ENCODE data around the gene AARS2. TPM values are rescaled to one million over a fixed set of nuclear protein-coding genes. Genes with fewer than 3 reads are reported as not detected.

AARS2 gene
- total and polyA plus RNA-seq, 9 of the 15 experiments (the other 6 are each of a cell fraction or from before 2014, with no cell fraction given): 0.97 to 34.0 (median 18.3) TPM

GRCh38 chr6:44300292-44300823, 12.8 kb downstream of the AARS2 start:
- peaks cover 53% of the 10 kb centered on the region for H3K36me3 ChIP-seq (ENCODE audit: control insufficient read depth, insufficient read depth, low read length)
- H3K27me3 ChIP-seq (ENCODE audit: control insufficient read depth in 2 of 2, insufficient read depth in 2 of 2, low read length in 2 of 2): peaks cover 20 to 25% of the 10 kb centered on the region in 2 experiments; a peak in 4 of 5 replicates
- ChIA-PET CTCF (ENCODE audit: low intra/inter-chr PET ratio) (no interaction called here), POLR2A (interaction anchor here (0.6 to 2.3 kb wide), 8 partner anchors 9 to 146 kb away, joined by 3 to 7 read pairs (median 3); partner anchors contain the start of gene AARS2)
- no peak overlapping the region for H3K27ac ChIP-seq (ENCODE audit: extremely low read depth, low read depth, low read length)
- no peaks in the 10 kb centered on the region for H3K9me3 ChIP-seq (replicated peaks; ENCODE audit: control insufficient read depth, insufficient read depth, low read depth, low read length)
- no peak overlapping the region for H3K9ac ChIP-seq (ENCODE audit: insufficient read depth in 1 of 2, low read depth in 2 of 2, low read length in 2 of 2)
- ATAC-seq: no peak
- no peaks in the 10 kb centered on the region for H3K9me1 ChIP-seq (ENCODE audit: control insufficient read depth, insufficient read depth, low read length)
- DNase-seq (ENCODE audit: extremely low read depth in 1 of 4, low spot score in 3 of 4): no peak
- peaks cover 7% of the 10 kb centered on the region; the same call in 1 of the 2 replicates for H4K20me1 ChIP-seq (replicated peaks; ENCODE audit: control insufficient read depth, insufficient read depth, low read length)
- intact Hi-C loops (cut with micrococcal nuclease): no loop called here
- H3K4me3 ChIP-seq: no peak overlapping the region
- H3K4me1 ChIP-seq (replicated peaks in 1 of 2; ENCODE audit: control insufficient read depth in 2 of 2, insufficient read depth in 2 of 2, low read length in 2 of 2): peaks cover 2 to 27% of the 10 kb centered on the region in 2 experiments; a peak in 4 of 5 replicates
- H2AFZ ChIP-seq (ENCODE audit: low read depth, low read length): no peak overlapping the region
- WGBS (ENCODE audit: insufficient coverage, low coverage, missing lambda C conversion rate): 77% methylated on average over 7 of the region's 7 CpGs
- no peak overlapping the region for H3K4me2 ChIP-seq (ENCODE audit: insufficient read depth, low read length)
- H3K79me2 ChIP-seq (ENCODE audit: control insufficient read depth, insufficient read depth, low read length): no peaks in the 10 kb centered on the region
- TF ChIP-seq RBM39 (optimal IDR thresholded peaks at IDR 0.05; ENCODE audit: low read depth, low read length): no peak
- TF ChIP-seq FOXK1 (CRISPR knock-in tag; IDR thresholded peaks at IDR 0.05; ENCODE audit: borderline replicate concordance): no peak
- peak; percentile 10; the same call in 1 of the 2 replicates for TF ChIP-seq POLR2A (conservative IDR thresholded peaks at IDR 0.05)
- TF ChIP-seq ZFP1 (CRISPR knock-in tag; IDR thresholded peaks at IDR 0.05): no peak
- TF ChIP-seq PHB2 (IDR thresholded peaks at IDR 0.05; ENCODE audit: low read depth): no peak
- no peak for TF ChIP-seq MECOM (CRISPR knock-in tag; IDR thresholded peaks at IDR 0.05)
- no peak for FAIRE-seq
- in situ Hi-C loops (cut with MboI): no loop called here
- no TSS peak for BruUV-seq (replicated peaks)

GRCh38 chr6:44298864-44299263, 14.3 kb downstream of the AARS2 start:
- FAIRE-seq: no peak
- H3K79me2 ChIP-seq (ENCODE audit: control insufficient read depth, insufficient read depth, low read length): no peaks in the 10 kb centered on the region
- H3K9me1 ChIP-seq (ENCODE audit: control insufficient read depth, insufficient read depth, low read length): no peaks in the 10 kb centered on the region
- ChIA-PET POLR2A (interaction anchor here (0.5 to 8.7 kb wide), 6 partner anchors 10 to 241 kb away, joined by 3 to 116 read pairs (median 4); partner anchors contain the start of gene AARS2), CTCF (ENCODE audit: low intra/inter-chr PET ratio) (interaction anchor here (0.6 to 0.7 kb wide), 2 partner anchors 31 to 1205 kb away, joined by 3 to 5 read pairs; no protein-coding TSS in a partner anchor)
- WGBS (ENCODE audit: insufficient coverage, low coverage, missing lambda C conversion rate): 60% methylated on average over 3 of the region's 3 CpGs
- TF ChIP-seq POLR2AphosphoS5 (IDR thresholded peaks at IDR 0.05; ENCODE audit: control insufficient read depth, insufficient read depth, low read depth, low read length) (0 out of 2 replicates have a peak, but pooled peaks have one; percentile 3), SUPT5H (IDR thresholded peaks at IDR 0.05) (peak; percentile 64), CHD4 (IDR thresholded peaks at IDR 0.05; ENCODE audit: insufficient read depth, insufficient replicate concordance, low read depth, low read length, poor library complexity, severe bottlenecking) (no peak)
- intact Hi-C loops (cut with micrococcal nuclease): no loop called here
- H3K27ac ChIP-seq (ENCODE audit: extremely low read depth, low read depth, low read length): no peak overlapping the region
- in situ Hi-C loops (cut with MboI): no loop called here
- H3K4me2 ChIP-seq (ENCODE audit: insufficient read depth, low read length): no peak overlapping the region
- no peak overlapping the region for H3K4me3 ChIP-seq
- no TSS peak for BruUV-seq (replicated peaks)
- DNase-seq (ENCODE audit: extremely low read depth in 1 of 4, low spot score in 3 of 4): no peak
- no peak for ATAC-seq
- H3K9ac ChIP-seq (ENCODE audit: insufficient read depth in 1 of 2, low read depth in 2 of 2, low read length in 2 of 2): peak overlapping the region in 1 of 2 experiments; percentile 0; a peak in 1 of 4 replicates
- no peak overlapping the region for H2AFZ ChIP-seq (ENCODE audit: low read depth, low read length)
- H3K36me3 ChIP-seq (ENCODE audit: control insufficient read depth, insufficient read depth, low read length): peaks cover 38% of the 10 kb centered on the region; the same call in 2 of the 3 replicates
- H4K20me1 ChIP-seq (replicated peaks; ENCODE audit: control insufficient read depth, insufficient read depth, low read length): peaks cover 9% of the 10 kb centered on the region; the same call in 1 of the 2 replicates
- H3K4me1 ChIP-seq (replicated peaks in 1 of 2; ENCODE audit: control insufficient read depth in 2 of 2, insufficient read depth in 2 of 2, low read length in 2 of 2): peaks cover 0 to 16% of the 10 kb centered on the region in 2 experiments; a peak in 4 of 5 replicates
- peaks cover 24 to 30% of the 10 kb centered on the region in 2 experiments; a peak in 4 of 5 replicates for H3K27me3 ChIP-seq (ENCODE audit: control insufficient read depth in 2 of 2, insufficient read depth in 2 of 2, low read length in 2 of 2)
- H3K9me3 ChIP-seq (replicated peaks; ENCODE audit: control insufficient read depth, insufficient read depth, low read depth, low read length): no peaks in the 10 kb centered on the region
